Nephron progenitor cell (in vitro differentiated cells): ENCODE data around the gene FAM184B.
A peak's percentile ranks its signal among the peaks of the same experiment; 100 is the strongest.
"Not testable (repeated sequence)": the region's sequence is repeated elsewhere in the genome, so short reads cannot be mapped to it uniquely, and the experiment has no call there.

Experiments
- DNase-seq: peaks from one replicate; pipeline ENCODE4 v3.0.0; 2021
- H3K27ac Mint-ChIP-seq: 2 replicates; pipeline ENCODE4 v1.8.0; 2021; ENCODE audit warnings: mild to moderate bottlenecking, moderate library complexity, mixed read lengths
- H3K27me3 Mint-ChIP-seq: 2 replicates; pipeline ENCODE4 v1.8.0; 2021; ENCODE audit warnings: mild to moderate bottlenecking, low read depth, mixed read lengths; ENCODE audit not compliant: poor library complexity
- H3K36me3 Mint-ChIP-seq: 2 replicates; pipeline ENCODE4 v1.8.0; 2021; ENCODE audit warnings: low read depth, mixed read lengths
- H3K4me1 Mint-ChIP-seq: 2 replicates; pipeline ENCODE4 v1.8.0; 2021; ENCODE audit warnings: mixed read lengths
- H3K4me3 Mint-ChIP-seq: 2 replicates; pipeline ENCODE4 v1.8.0; 2021; ENCODE audit warnings: mild to moderate bottlenecking, moderate library complexity, mixed read lengths
- H3K9me3 Mint-ChIP-seq: 2 replicates; pipeline ENCODE4 v1.8.0; 2021; ENCODE audit warnings: mild to moderate bottlenecking, moderate library complexity, mixed read lengths
- CTCF ChIP-seq: fragments of 200-600 bp; sonication (generic); IDR thresholded peaks from 2 replicates; pipeline ENCODE4 v1.5.0; 2021; ENCODE audit warnings: antibody characterized with exemption

Gene FAM184B

DNA sequence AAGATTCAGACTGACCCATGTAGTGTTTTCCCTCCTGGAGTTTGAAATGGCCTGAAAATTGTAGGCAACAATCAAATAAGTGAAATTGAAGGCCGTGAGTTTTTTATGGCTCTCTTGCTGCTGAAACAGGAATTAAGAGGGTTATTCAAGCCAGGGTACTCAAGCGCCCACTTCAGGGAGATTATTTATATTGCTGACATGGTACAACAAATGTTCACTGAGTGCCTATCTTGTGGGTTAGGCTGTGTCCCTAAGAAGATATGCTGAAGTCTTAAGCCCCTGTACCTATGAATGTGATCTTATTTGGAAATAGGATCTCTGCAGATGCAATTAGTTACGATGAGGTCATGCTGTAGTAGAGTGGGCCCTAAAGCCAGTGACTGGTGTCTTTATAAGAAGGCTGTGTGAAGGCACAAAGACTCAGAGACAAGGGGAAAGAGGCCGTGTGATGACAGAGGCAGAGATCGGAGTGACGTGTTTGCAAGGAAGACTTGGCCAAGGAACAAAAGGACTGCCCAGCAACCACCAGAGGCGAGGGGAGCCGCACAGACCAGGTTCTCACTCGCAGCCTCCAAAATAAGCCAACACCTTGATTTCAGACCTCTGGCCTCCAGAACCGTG lies 94.1 kb downstream of the FAM184B start:
- DNase-seq: no peak
- no peak for TF ChIP-seq CTCF
- Mint-ChIP-seq H3K27me3 (peaks cover 11% of the 10 kb centered on the region), H3K27ac (peak overlapping the region; percentile 37), H3K4me3 (no peak overlapping the region), H3K36me3 (no peaks in the 10 kb centered on the region), H3K4me1 (peaks cover 17% of the 10 kb centered on the region), H3K9me3 (no peaks in the 10 kb centered on the region)

DNA sequence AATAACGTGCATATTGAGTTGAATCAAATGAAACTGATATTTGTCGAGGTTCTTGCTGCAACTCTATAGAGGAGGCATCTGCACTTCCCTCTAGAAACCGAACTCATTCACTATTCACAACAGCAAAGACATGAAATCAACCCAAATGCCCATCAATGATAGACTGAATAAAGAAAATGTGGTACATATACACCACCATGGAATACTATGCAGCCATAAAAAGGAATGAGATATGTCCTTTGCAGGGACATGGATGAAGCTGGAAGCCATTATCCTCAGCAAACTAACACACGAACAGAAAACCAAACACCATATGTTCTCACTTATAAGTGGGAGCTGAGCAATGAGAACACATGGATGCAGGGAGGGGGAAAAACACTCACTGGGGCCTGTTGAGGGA lies 96.8 kb downstream of the FAM184B start:
- H3K4me1 Mint-ChIP-seq: peaks cover 17% of the 10 kb centered on the region
- H3K36me3 Mint-ChIP-seq, H3K4me3 Mint-ChIP-seq, DNase-seq, H3K27me3 Mint-ChIP-seq, H3K27ac Mint-ChIP-seq, H3K9me3 Mint-ChIP-seq: not testable (repeated sequence)

DNA sequence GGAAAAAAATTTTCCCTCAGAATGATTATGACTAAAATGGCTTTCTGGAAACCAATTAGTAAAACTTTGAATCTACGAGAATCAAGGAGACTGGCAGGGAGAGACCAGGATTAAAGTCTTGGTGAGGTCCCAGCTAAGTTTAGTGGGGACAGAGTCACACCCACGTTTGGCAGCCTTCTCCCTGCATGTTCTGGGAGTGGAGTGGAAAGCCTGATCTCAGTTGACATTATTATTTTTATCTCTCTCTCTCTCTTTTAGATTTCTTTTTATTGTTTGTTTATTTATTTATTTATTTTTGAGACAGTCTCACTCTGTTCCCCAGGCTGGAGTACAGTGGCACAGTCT lies 99.2 kb downstream of the FAM184B start:
- no peak overlapping the region for H3K4me3 Mint-ChIP-seq
- peaks cover 25% of the 10 kb centered on the region for H3K9me3 Mint-ChIP-seq
- DNase-seq: no peak
- H3K27ac Mint-ChIP-seq: no peak overlapping the region
- no peaks in the 10 kb centered on the region for H3K36me3 Mint-ChIP-seq
- TF ChIP-seq CTCF: no peak
- peaks cover 14% of the 10 kb centered on the region for H3K27me3 Mint-ChIP-seq
- H3K4me1 Mint-ChIP-seq: peaks cover 6% of the 10 kb centered on the region

DNA sequence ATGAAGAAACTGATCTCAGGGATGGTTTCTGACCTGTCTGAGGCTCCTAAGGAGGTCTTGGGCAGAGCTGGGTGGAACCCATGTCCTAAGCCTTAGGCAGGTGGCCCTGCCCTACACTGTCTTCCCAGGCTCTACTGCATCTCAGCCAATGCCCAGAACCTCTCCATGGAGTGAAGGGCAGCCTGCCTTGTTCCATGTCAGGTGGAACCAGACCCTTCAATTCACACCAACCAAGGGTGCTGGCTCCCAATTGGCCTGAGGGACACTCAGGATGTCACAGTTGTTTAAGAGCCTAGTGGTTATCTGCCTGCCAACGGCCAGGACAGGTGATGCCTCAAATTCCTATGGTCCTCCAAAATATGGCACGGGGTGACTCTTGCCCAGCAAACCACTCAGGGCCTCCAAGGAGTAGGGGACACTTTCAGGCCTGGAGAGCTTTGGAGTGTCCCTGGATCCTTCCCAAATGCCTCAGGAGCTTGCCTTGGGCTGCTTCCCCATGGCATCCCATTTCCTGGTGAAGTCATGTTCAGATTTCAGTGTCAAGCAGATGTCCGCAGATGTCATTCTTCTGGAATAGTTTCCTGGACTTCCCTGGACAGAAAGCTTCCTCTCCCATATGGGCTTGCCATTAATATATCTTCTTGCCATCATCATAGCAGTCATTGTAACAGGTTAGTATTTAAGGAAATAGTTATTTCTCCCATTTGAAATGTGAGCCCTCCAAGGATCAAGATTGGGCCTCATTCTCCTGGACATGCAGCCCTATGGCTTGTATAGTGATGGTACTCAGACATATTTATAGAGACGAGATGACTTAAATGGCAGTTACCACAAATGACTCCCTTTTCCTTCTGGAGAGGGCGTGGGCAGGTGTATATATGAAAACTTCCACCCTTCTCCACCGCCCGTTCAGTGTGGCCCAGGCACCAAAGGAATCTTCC lies 99.9 kb downstream of the FAM184B start:
- TF ChIP-seq CTCF: no peak
- no peak for DNase-seq
- no peaks in the 10 kb centered on the region for H3K4me1 Mint-ChIP-seq
- H3K27ac Mint-ChIP-seq: no peak overlapping the region
- no peak overlapping the region for H3K4me3 Mint-ChIP-seq
- no peaks in the 10 kb centered on the region for H3K36me3 Mint-ChIP-seq
- peaks cover 27% of the 10 kb centered on the region for H3K9me3 Mint-ChIP-seq
- peaks cover 14% of the 10 kb centered on the region for H3K27me3 Mint-ChIP-seq

DNA sequence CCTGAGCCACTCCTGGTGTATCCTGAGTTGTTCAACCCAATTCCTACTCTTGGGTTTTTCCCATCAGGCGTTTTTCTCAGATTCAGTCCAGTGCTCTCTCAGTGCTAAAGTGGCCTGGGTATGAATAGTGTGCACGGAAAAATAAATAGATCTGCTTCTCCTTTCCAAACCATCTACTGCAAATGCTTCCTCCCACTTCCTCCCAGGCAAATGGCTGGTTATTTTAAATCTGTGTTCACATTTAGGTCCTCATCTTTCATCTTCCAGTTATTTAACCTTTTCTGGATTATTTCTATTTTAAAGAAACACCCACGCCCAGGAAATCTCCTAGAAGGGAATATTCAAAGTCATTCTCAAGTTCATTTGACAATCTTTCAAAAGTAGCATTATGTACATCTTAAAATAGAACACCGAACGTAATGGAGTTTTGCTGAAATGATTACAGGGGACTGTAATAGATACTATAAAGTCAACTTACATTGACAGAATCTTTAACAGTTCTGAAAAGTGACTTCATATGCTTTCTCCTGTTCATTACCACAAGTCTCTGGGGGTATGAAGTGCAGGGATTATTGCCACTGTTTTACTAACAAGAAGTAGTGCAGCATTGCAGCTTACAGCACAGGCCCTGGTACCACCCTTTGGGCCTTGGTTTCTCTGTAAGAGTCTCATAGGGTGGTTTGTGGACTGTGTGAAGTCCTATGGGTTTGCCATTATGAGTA lies 100.7 kb downstream of the FAM184B start:
- no peaks in the 10 kb centered on the region for H3K4me1 Mint-ChIP-seq
- TF ChIP-seq CTCF: no peak
- peaks cover 27% of the 10 kb centered on the region for H3K9me3 Mint-ChIP-seq
- no peak overlapping the region for H3K4me3 Mint-ChIP-seq
- no peaks in the 10 kb centered on the region for H3K36me3 Mint-ChIP-seq
- no peak overlapping the region for H3K27ac Mint-ChIP-seq
- DNase-seq: no peak
- H3K27me3 Mint-ChIP-seq: peaks cover 14% of the 10 kb centered on the region

DNA sequence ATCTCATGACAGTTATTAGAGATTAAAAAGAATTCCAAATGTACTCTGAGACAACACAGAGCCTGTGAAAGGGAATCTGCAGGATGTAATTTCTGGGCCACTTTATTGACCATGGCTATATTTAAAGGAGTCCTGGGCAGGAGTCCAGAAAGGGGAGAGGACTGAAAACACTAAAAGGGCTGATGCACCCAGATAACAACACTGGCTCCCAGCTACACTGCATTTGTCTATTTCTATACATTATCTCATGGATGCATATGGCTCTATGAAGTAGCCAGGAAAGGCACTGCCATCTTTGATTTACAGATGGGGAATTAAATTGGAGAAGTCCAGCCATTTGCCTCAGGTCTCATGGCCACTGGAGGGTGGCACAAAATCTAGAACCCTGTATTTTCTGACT lies 111.0 kb downstream of the FAM184B start:
- peaks cover 32% of the 10 kb centered on the region for H3K27me3 Mint-ChIP-seq
- H3K27ac Mint-ChIP-seq: no peak overlapping the region
- H3K4me1 Mint-ChIP-seq: no peaks in the 10 kb centered on the region
- H3K4me3 Mint-ChIP-seq: no peak overlapping the region
- no peak for DNase-seq
- H3K36me3 Mint-ChIP-seq: no peaks in the 10 kb centered on the region
- H3K9me3 Mint-ChIP-seq: peaks cover 21% of the 10 kb centered on the region
- no peak for TF ChIP-seq CTCF
